T-helper 2 cell treated with Interferon-gamma antibody and Interleukin-4, amounts not matched to agents 5 μg/mL and 100 μg/mL, for 36 hours (primary cell): ENCODE results near the gene CEP104.
A peak's percentile ranks its signal among the peaks of the same experiment; 100 is the strongest.

Source experiments
- DNase-seq: peaks from one replicate; pipeline ENCODE4 v3.0.0; 2021; ENCODE audit warnings: low spot score
- H3K27ac Mint-ChIP-seq: one replicate; pipeline ENCODE4 v1.8.0; 2021; ENCODE audit warnings: mild to moderate bottlenecking, mixed read lengths
- H3K27me3 Mint-ChIP-seq: one replicate; pipeline ENCODE4 v1.8.0; 2021; ENCODE audit warnings: low read depth, mixed read lengths
- H3K36me3 Mint-ChIP-seq: one replicate; pipeline ENCODE4 v1.8.0; 2021; ENCODE audit warnings: low read depth, mixed read lengths
- H3K4me1 Mint-ChIP-seq: one replicate; pipeline ENCODE4 v1.8.0; 2021; ENCODE audit warnings: low read depth, mixed read lengths
- H3K4me3 Mint-ChIP-seq: one replicate; pipeline ENCODE4 v1.8.0; 2022; ENCODE audit warnings: mild to moderate bottlenecking, moderate library complexity, mixed read lengths
- H3K9me3 Mint-ChIP-seq: one replicate; pipeline ENCODE4 v1.8.0; 2021; ENCODE audit warnings: mixed read lengths

CEP104 gene

GRCh38 chr1:3886691-3887090 is 29.7 kb upstream of the CEP104 start:
- no peaks in the 10 kb centered on the region for H3K27me3 Mint-ChIP-seq
- no peak for DNase-seq
- H3K27ac Mint-ChIP-seq: no peak overlapping the region
- H3K9me3 Mint-ChIP-seq: no peaks in the 10 kb centered on the region
- H3K4me3 Mint-ChIP-seq: no peak overlapping the region
- H3K36me3 Mint-ChIP-seq: peaks cover 37% of the 10 kb centered on the region
- H3K4me1 Mint-ChIP-seq: peaks cover 17% of the 10 kb centered on the region

- no peaks in the 10 kb centered on the region for H3K27me3 Mint-ChIP-seq
- H3K4me1 Mint-ChIP-seq: peaks cover 14% of the 10 kb centered on the region
- no peak overlapping the region for H3K27ac Mint-ChIP-seq
- no peak overlapping the region for H3K4me3 Mint-ChIP-seq
- peaks cover 34% of the 10 kb centered on the region for H3K36me3 Mint-ChIP-seq
- no peaks in the 10 kb centered on the region for H3K9me3 Mint-ChIP-seq
- DNase-seq: no peak
Observed at GRCh38 chr1:3886106-3886670, 29.2 kb upstream of the CEP104 start.

- Mint-ChIP-seq H3K4me3 (no peak overlapping the region), H3K27ac (no peak overlapping the region)
Observed at GRCh38 chr1:3885611-3886010, 28.6 kb upstream of the CEP104 start.

GRCh38 chr1:3884966-3885365 is 28.0 kb upstream of the CEP104 start:
- DNase-seq: no peak
- Mint-ChIP-seq H3K4me3 (no peak overlapping the region), H3K27me3 (no peaks in the 10 kb centered on the region), H3K9me3 (no peaks in the 10 kb centered on the region), H3K27ac (no peak overlapping the region), H3K36me3 (peaks cover 27% of the 10 kb centered on the region), H3K4me1 (peaks cover 3% of the 10 kb centered on the region)

More at GRCh38 chr1:3885611-3886010, 28.6 kb upstream of the CEP104 start:
- peaks cover 10% of the 10 kb centered on the region for H3K4me1 Mint-ChIP-seq
- no peaks in the 10 kb centered on the region for H3K27me3 Mint-ChIP-seq
- H3K36me3 Mint-ChIP-seq: peaks cover 33% of the 10 kb centered on the region
- no peak for DNase-seq
- H3K9me3 Mint-ChIP-seq: no peaks in the 10 kb centered on the region

- Mint-ChIP-seq H3K9me3 (peaks cover 5% of the 10 kb centered on the region), H3K27ac (peak overlapping the region; percentile 21), H3K4me3 (no peak overlapping the region), H3K27me3 (no peaks in the 10 kb centered on the region), H3K36me3 (peaks cover 31% of the 10 kb centered on the region), H3K4me1 (no peaks in the 10 kb centered on the region)
- DNase-seq: no peak
Observed at GRCh38 chr1:3883194-3883925, 26.3 kb upstream of the CEP104 start.

GRCh38 chr1:3881193-3881480 is 24.1 kb upstream of the CEP104 start:
- Mint-ChIP-seq H3K27me3 (no peaks in the 10 kb centered on the region), H3K4me1 (no peaks in the 10 kb centered on the region), H3K36me3 (peaks cover 24% of the 10 kb centered on the region), H3K9me3 (peaks cover 5% of the 10 kb centered on the region), H3K27ac (no peak overlapping the region), H3K4me3 (no peak overlapping the region)
- no peak for DNase-seq

- no peak overlapping the region for H3K4me3 Mint-ChIP-seq
- no peak overlapping the region for H3K27ac Mint-ChIP-seq
- H3K9me3 Mint-ChIP-seq: peaks cover 5% of the 10 kb centered on the region
- no peaks in the 10 kb centered on the region for H3K4me1 Mint-ChIP-seq
- peaks cover 25% of the 10 kb centered on the region for H3K36me3 Mint-ChIP-seq
- no peaks in the 10 kb centered on the region for H3K27me3 Mint-ChIP-seq
- DNase-seq: no peak
Observed at GRCh38 chr1:3880429-3881192, 23.6 kb upstream of the CEP104 start.

- Mint-ChIP-seq H3K36me3 (peaks cover 31% of the 10 kb centered on the region), H3K9me3 (peaks cover 5% of the 10 kb centered on the region), H3K27me3 (no peaks in the 10 kb centered on the region), H3K27ac (no peak overlapping the region), H3K4me1 (no peaks in the 10 kb centered on the region), H3K4me3 (no peak overlapping the region)
- no peak for DNase-seq
Observed at GRCh38 chr1:3879787-3880428, 22.9 kb upstream of the CEP104 start.

- Mint-ChIP-seq H3K27me3 (no peaks in the 10 kb centered on the region), H3K4me3 (no peak overlapping the region), H3K4me1 (no peaks in the 10 kb centered on the region), H3K36me3 (peaks cover 28% of the 10 kb centered on the region), H3K27ac (no peak overlapping the region), H3K9me3 (peaks cover 5% of the 10 kb centered on the region)
- DNase-seq: no peak
Observed at GRCh38 chr1:3879099-3879498, 22.1 kb upstream of the CEP104 start.

GRCh38 chr1:3876716-3877115 is 19.7 kb upstream of the CEP104 start:
- Mint-ChIP-seq H3K9me3 (peaks cover 5% of the 10 kb centered on the region), H3K27ac (no peak overlapping the region), H3K36me3 (peaks cover 31% of the 10 kb centered on the region), H3K27me3 (no peaks in the 10 kb centered on the region), H3K4me3 (no peak overlapping the region), H3K4me1 (no peaks in the 10 kb centered on the region)
- no peak for DNase-seq

GRCh38 chr1:3874736-3875135 is 17.7 kb upstream of the CEP104 start:
- no peak for DNase-seq
- H3K27ac Mint-ChIP-seq: no peak overlapping the region
- H3K9me3 Mint-ChIP-seq: peaks cover 5% of the 10 kb centered on the region
- H3K36me3 Mint-ChIP-seq: peaks cover 34% of the 10 kb centered on the region
- H3K4me3 Mint-ChIP-seq: no peak overlapping the region
- H3K4me1 Mint-ChIP-seq: no peaks in the 10 kb centered on the region
- no peaks in the 10 kb centered on the region for H3K27me3 Mint-ChIP-seq

GRCh38 chr1:3872546-3872945 is 15.5 kb upstream of the CEP104 start:
- Mint-ChIP-seq H3K4me3 (no peak overlapping the region), H3K36me3 (peaks cover 31% of the 10 kb centered on the region), H3K9me3 (no peaks in the 10 kb centered on the region), H3K27ac (no peak overlapping the region), H3K27me3 (no peaks in the 10 kb centered on the region), H3K4me1 (no peaks in the 10 kb centered on the region)
- DNase-seq: no peak

GRCh38 chr1:3871451-3871805 is 14.4 kb upstream of the CEP104 start:
- H3K27me3 Mint-ChIP-seq: no peaks in the 10 kb centered on the region

GRCh38 chr1:3869751-3870301 is 12.8 kb upstream of the CEP104 start:
- H3K4me3 Mint-ChIP-seq: no peak overlapping the region
- no peak for DNase-seq
- H3K36me3 Mint-ChIP-seq: peaks cover 23% of the 10 kb centered on the region
- H3K4me1 Mint-ChIP-seq: no peaks in the 10 kb centered on the region
- H3K9me3 Mint-ChIP-seq: no peaks in the 10 kb centered on the region
- no peaks in the 10 kb centered on the region for H3K27me3 Mint-ChIP-seq
- H3K27ac Mint-ChIP-seq: no peak overlapping the region

More at GRCh38 chr1:3871451-3871805, 14.4 kb upstream of the CEP104 start:
- Mint-ChIP-seq H3K4me1 (no peaks in the 10 kb centered on the region), H3K9me3 (no peaks in the 10 kb centered on the region), H3K27ac (no peak overlapping the region), H3K36me3 (peaks cover 30% of the 10 kb centered on the region), H3K4me3 (no peak overlapping the region)
- no peak for DNase-seq
